Stimulated activated CD8-positive, alpha-beta memory T cell treated with anti-CD3 and anti-CD28 coated beads, Interleukin-12 subunit alpha, Interleukin-12 subunit beta, amount 100 ng/mL, for 1 hour (primary cell): ENCODE measurements around the gene LALBA.
"Not testable (repeated sequence)": the region's sequence is repeated elsewhere in the genome, so short reads cannot be mapped to it uniquely, and the experiment has no call there.

Source experiments
- DNase-seq: peaks from one replicate; pipeline ENCODE4 v3.0.0-alpha.2; 2020; ENCODE audit warnings: low read depth

Gene LALBA

GRCh38 chr12:48569946-48570345 lies at the start of gene LALBA:
Gene LALBA, minus strand, starts transcription at chr12:48570046. Its CDS starts 26 bp downstream, at chr12:48570020.
- no peak for DNase-seq

- DNase-seq: peak; percentile 58
Measured at GRCh38 chr12:48618541-48618940, 48.7 kb upstream of the LALBA start.

GRCh38 chr12:48615681-48616080 lies 45.8 kb upstream of the LALBA start:
- DNase-seq: no peak

GRCh38 chr12:48613321-48613720 lies 43.5 kb upstream of the LALBA start:
- no peak for DNase-seq

- no peak for DNase-seq
Measured at GRCh38 chr12:48602192-48602989, 32.5 kb upstream of the LALBA start.

GRCh38 chr12:48601013-48601756 lies 31.3 kb upstream of the LALBA start:
- DNase-seq: no peak

- DNase-seq: no peak
Measured at GRCh38 chr12:48600552-48600951, 30.7 kb upstream of the LALBA start.

GRCh38 chr12:48592591-48593086 lies 22.8 kb upstream of the LALBA start:
- DNase-seq: no peak

- no peak for DNase-seq
Measured at GRCh38 chr12:48586361-48586760, 16.5 kb upstream of the LALBA start.

- DNase-seq: no peak
Measured at GRCh38 chr12:48583728-48584127, 13.9 kb upstream of the LALBA start.

- DNase-seq: no peak
Measured at GRCh38 chr12:48580831-48581230, 11.0 kb upstream of the LALBA start.

- no peak for DNase-seq
Measured at GRCh38 chr12:48572326-48572725, 2.5 kb upstream of the LALBA start.

GRCh38 chr12:48567731-48568130 lies 2.1 kb downstream of the LALBA start:
- DNase-seq: no peak

GRCh38 chr12:48557919-48558318 lies 11.9 kb downstream of the LALBA start:
- no peak for DNase-seq

- no peak for DNase-seq
Measured at GRCh38 chr12:48556631-48557030, 13.2 kb downstream of the LALBA start.

GRCh38 chr12:48553666-48554343 lies 16.0 kb downstream of the LALBA start:
- not testable (repeated sequence) for DNase-seq

GRCh38 chr12:48551636-48552035 lies 18.2 kb downstream of the LALBA start:
- not testable (repeated sequence) for DNase-seq

GRCh38 chr12:48547012-48547411 lies 22.8 kb downstream of the LALBA start:
- DNase-seq: not testable (repeated sequence)

- no peak for DNase-seq
Measured at GRCh38 chr12:48545833-48546469, 23.9 kb downstream of the LALBA start.

GRCh38 chr12:48542300-48542928 lies 27.4 kb downstream of the LALBA start:
- peak; percentile 2 for DNase-seq

- DNase-seq: no peak
Measured at GRCh38 chr12:48536602-48537001, 33.2 kb downstream of the LALBA start.

- DNase-seq: no peak
Measured at GRCh38 chr12:48532601-48533000, 37.2 kb downstream of the LALBA start.
